Ectodermal cell (in vitro differentiated cells): ENCODE data around the gene TSHZ3.

Experiments used
- H3K27ac ChIP-seq: 2 replicates; pipeline ENCODE4 v1.7.0; 2013; ENCODE audit warnings: mild to moderate bottlenecking, low read depth, low read length; ENCODE audit not compliant: insufficient read depth, poor library complexity, severe bottlenecking
- H3K27me3 ChIP-seq: 2 replicates; pipeline ENCODE4 v1.7.0; 2013; ENCODE audit warnings: mild to moderate bottlenecking, low read length; ENCODE audit not compliant: insufficient read depth, control insufficient read depth, poor library complexity, severe bottlenecking
- H3K36me3 ChIP-seq: one replicate; pipeline ENCODE4 v1.7.0; 2013; ENCODE audit warnings: low read length; ENCODE audit not compliant: control insufficient read depth, insufficient read depth
- H3K4me1 ChIP-seq: one replicate; pipeline ENCODE4 v1.7.0; 2013; ENCODE audit warnings: low read length; ENCODE audit not compliant: control insufficient read depth, insufficient read depth
- H3K4me3 ChIP-seq: 2 replicates; pipeline ENCODE4 v1.7.0; 2013; ENCODE audit warnings: low read depth, low read length, control low read depth; ENCODE audit not compliant: insufficient read depth
- H3K9me3 ChIP-seq: 2 replicates; pipeline ENCODE4 v1.7.0; 2013; ENCODE audit warnings: mild to moderate bottlenecking, low read length, moderate library complexity; ENCODE audit not compliant: control insufficient read depth
- WGBS, 2 experiments: methylation state at CpG; one replicate each; pipeline ENCODE4 v1.1.7; 2013; ENCODE audit warnings: missing lambda C conversion rate in 2 of 2; 5-methylcytosine and 5-hydroxymethylcytosine counted together

Gene TSHZ3

DNA sequence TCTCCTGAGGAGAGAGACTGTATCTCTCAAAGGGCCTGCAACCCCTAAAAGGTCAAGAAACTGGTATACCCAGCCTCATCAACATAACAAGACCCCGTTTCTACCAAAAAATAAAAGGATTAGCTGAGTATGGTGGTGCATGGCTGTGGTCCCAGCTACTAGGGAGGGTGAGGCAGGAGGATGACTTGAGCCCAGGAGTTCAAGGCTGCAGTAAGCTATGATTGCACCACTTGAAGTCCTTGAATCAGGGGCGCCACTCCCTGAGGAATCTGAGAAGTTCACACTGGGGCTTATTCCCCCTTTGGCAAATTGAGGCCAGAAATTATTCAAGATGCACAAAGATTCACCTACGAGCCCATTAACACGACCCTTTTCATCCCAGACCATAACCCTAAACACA, 83.0 kb downstream of the TSHZ3 start:
- no peak overlapping the region for H3K4me3 ChIP-seq
- no peaks in the 10 kb centered on the region for H3K36me3 ChIP-seq
- no peak overlapping the region for H3K27ac ChIP-seq
- H3K4me1 ChIP-seq = no peaks in the 10 kb centered on the region
- H3K9me3 ChIP-seq = no peaks in the 10 kb centered on the region
- H3K27me3 ChIP-seq = no peaks in the 10 kb centered on the region
- WGBS, 2 experiments = 89 to 93% methylated on average over 4 of the region's 4 CpGs

DNA sequence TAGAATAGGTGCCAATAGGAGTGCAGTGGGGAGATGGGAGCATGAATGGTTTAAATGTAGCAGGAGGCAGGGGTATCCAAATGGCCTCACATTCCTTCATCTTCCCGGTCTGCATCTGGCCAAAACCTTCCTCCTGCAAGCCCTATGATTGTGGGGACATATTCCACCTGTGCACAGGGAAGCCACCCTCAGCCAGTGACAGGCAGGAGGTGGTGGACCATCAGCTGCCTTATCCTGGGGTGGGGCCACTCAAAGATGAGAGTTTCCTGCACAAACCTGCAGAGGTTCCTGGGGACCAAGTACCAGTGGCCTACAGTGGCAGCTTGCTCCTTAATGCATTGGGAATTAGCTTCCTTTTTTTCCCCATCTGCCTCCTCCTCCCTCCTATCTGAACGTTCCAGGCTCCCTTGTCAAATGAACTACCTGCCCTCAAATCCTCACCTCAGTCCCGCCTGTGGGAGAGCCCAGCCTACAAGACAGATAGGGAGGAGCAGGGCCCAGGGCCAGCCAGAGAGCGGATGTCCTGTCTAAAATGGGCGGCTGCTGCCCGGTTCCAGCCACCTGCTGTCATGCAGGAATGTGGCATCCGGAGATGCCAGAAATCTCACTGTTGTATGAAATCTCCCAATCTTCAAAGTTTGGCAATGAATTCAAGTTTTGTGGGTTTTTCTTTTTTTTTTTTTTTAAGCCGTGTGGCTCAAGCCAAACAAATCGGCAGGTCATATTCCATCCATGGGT, 85.0 kb downstream of the TSHZ3 start:
- H3K36me3 ChIP-seq = no peaks in the 10 kb centered on the region
- H3K27me3 ChIP-seq = no peaks in the 10 kb centered on the region
- H3K27ac ChIP-seq = no peak overlapping the region
- WGBS, 2 experiments = 88 to 90% methylated on average over 9 of the region's 9 CpGs
- no peak overlapping the region for H3K4me3 ChIP-seq
- H3K9me3 ChIP-seq = no peaks in the 10 kb centered on the region
- H3K4me1 ChIP-seq = no peaks in the 10 kb centered on the region

DNA sequence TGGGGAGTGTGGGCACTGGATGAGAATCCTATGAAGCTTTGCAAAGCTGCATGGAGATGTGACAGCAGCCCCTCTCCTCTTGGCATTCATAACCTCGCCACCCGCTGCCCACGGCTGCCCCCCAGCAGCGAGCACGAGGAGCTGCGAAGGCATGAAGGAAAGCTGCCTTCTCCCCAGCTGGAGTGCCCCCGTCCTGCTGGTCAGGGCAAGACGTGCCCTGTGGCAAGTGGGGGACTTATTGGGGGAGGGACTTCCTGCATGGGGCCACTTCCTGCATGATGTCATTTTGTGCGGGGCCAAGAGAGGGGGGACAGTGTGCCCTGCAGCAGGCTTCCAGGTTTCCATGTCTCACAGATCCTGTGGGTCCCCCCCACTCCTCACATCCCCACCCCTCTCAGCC, 85.9 kb downstream of the TSHZ3 start:
- Histone ChIP-seq H3K4me3 (no peak overlapping the region), H3K27ac (no peak overlapping the region), H3K4me1 (peaks cover under 1% of the 10 kb centered on the region), H3K36me3 (no peaks in the 10 kb centered on the region), H3K27me3 (no peaks in the 10 kb centered on the region), H3K9me3 (no peaks in the 10 kb centered on the region)
- WGBS, 2 experiments = 91% methylated on average over 9 of the region's 9 CpGs

DNA sequence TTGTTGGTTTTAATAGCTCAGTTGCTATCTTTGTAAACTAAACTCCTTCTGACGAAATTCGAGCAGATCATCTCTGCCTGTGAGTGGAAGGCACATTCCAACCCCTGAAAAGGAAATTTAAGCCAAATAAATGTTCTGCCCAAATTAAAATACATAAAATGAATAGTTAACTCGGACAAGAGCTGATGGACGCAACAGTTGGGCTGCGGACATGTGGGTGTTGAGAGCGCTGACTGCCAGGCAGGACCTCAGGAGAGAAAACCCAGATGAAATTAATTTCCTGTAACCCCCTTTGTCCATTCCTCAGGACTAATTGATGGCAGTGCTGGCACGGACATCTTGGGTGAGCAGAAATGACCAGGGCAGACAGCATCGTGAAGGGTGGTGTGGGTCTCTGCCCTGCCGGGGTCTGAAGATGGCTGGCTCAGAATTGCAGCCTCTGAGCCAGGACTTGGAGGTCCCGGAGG, 86.5 kb downstream of the TSHZ3 start:
- no peaks in the 10 kb centered on the region for H3K9me3 ChIP-seq
- no peaks in the 10 kb centered on the region for H3K36me3 ChIP-seq
- peaks cover 5% of the 10 kb centered on the region for H3K4me1 ChIP-seq
- no peaks in the 10 kb centered on the region for H3K27me3 ChIP-seq
- H3K27ac ChIP-seq = no peak overlapping the region
- no peak overlapping the region for H3K4me3 ChIP-seq
- WGBS, 2 experiments = 90 to 95% methylated on average over 10 of the region's 10 CpGs

DNA sequence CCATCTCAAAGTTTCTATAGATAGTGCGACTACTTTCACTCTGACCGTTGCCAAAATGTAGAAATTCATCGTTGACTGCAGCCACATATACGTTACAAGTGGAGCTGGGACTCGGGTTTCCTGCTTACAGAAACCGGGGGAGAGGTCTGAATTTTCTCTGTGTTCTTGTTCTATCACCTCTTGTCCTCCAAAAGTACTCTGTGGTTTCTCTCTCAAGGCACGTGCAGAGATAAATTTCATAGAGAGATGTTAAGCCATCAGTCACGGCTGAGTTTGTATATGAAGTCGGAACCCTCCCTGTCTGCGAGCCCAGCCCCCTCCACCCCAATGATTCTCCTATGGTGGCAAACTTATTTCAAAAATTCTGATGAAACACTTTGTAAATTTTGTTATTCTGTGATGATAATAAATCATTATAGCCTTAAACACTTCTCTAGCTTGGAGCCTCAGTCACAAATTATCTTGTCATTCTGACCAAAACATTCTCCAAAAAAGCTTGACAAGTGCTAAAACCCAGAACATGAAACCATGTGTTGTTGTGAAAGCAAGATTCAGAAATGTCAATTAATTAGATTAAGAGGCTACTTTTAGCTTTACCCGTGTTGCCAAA, 87.5 kb downstream of the TSHZ3 start:
- WGBS, 2 experiments = 90 to 92% methylated on average over 11 of the region's 11 CpGs
- no peaks in the 10 kb centered on the region for H3K36me3 ChIP-seq
- no peaks in the 10 kb centered on the region for H3K9me3 ChIP-seq
- peaks cover 5% of the 10 kb centered on the region for H3K4me1 ChIP-seq
- no peak overlapping the region for H3K4me3 ChIP-seq
- H3K27ac ChIP-seq = no peak overlapping the region
- H3K27me3 ChIP-seq = no peaks in the 10 kb centered on the region

DNA sequence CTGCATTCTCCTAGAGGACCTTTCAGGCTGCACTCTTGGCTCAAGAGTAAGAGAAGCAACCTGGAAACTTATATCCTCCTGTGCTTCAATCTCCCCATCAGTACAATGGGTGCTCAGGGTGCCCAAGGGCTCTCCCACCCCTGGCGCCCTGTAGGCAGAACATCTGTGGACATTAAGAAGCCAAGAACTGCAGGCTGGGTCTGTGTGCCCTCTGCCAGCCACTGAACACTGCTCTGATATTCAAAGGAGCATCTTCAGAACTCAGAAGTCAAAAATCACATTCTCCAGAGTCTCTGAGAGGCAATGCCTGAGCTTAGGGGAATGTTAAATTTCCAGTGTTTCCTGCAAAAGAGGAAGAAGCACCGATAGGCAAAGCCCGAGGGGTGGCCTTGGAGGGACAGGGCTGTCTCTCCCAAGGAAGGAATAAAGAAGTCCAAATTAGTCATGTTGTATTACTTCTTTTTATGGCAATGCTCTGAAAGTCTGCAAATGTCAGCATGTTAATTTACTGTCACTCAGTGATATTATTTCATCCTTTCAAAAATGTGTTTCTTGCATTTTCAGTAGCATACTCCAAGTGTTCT, 88.1 kb downstream of the TSHZ3 start:
- H3K36me3 ChIP-seq = no peaks in the 10 kb centered on the region
- H3K27me3 ChIP-seq = no peaks in the 10 kb centered on the region
- no peak overlapping the region for H3K4me3 ChIP-seq
- peaks cover 5% of the 10 kb centered on the region for H3K4me1 ChIP-seq
- H3K9me3 ChIP-seq = no peaks in the 10 kb centered on the region
- H3K27ac ChIP-seq = no peak overlapping the region
- 95 to 96% methylated on average over 3 of the region's 3 CpGs for WGBS, 2 experiments

DNA sequence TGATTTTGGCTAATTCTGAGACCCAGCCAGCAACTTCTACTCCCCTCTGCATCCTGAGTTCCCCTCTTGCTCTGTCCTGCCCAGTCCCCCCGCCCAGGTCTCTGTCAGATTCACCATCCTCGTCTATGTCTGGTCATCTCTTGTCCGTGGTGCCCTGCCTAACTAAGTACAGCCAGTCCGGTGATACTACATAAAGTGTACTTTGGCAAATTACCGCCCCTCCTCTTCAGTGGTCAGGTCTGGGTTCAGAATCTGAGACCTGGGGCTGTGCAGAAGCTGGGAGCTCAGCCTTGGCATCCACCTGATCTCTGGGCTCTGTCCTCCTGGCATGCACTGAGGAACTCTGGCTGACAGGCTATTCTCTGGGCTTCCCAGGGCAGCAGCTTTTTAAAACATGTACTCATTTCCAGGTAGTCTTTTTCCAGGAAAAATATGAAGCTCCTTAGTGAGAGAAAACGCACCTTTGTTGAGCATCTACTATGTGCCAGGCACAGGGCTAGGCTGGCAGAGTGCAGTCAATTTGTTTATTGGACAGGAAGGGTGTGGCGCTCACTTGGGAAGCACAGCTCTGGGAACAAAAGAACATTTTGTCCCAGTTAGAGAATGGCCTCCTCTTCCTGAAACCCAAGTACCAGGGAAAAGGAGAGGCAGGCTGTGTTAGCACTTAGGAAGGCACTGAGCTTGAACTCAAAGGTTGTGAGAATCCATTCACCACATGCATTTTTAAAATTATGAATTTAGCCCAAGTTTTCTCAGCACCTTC, 88.9 kb downstream of the TSHZ3 start:
- Histone ChIP-seq H3K4me1 (peaks cover 5% of the 10 kb centered on the region), H3K27me3 (no peaks in the 10 kb centered on the region)
- 94 to 95% methylated on average over 7 of the region's 7 CpGs for WGBS, 2 experiments

DNA sequence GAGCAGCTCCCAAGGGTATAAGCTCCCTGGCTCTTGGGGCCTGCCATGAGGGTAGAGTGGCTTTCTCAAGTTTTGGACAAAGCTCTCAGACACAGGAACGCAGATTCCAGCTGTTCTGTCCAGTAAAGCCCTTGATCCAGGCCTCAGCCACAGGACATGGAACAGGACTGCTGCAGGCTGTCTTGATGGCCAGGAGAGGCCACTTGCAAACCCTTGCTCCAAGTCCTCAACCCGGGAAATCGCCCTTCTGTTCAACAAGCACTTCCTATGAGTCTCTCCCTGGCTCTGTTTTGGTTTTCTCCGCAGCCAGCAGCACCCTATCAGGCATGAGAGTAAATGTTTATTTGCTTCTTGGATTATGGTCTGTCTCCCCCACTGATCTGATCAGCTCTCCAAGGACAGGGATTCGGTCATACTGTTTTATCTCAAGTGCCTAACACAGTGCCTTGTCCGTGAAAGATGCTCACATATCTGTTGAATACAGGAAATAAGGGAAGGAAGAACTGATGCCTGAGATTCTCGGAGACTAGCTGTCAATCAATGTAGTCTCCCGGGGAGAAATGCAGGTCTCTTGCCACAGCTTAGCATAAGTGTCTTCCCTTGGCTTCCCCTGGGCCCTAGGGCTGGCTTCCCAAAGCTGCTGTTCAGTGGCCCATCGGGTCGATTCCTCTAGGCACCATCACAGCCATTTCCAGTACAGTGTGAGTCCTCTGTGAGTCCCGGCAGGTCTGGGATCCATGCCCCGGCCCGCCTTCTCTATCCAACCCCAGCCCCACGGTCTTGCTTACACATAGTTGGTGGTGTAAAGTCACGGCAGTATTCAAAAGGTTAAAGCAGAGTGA, 90.8 kb downstream of the TSHZ3 start:
- 75% methylated on average over 15 of the region's 15 CpGs for WGBS, 2 experiments
- Histone ChIP-seq H3K4me3 (no peak overlapping the region), H3K36me3 (no peaks in the 10 kb centered on the region), H3K27ac (no peak overlapping the region), H3K9me3 (no peaks in the 10 kb centered on the region), H3K27me3 (no peaks in the 10 kb centered on the region), H3K4me1 (peaks cover 5% of the 10 kb centered on the region)

More for the DNA sequence above, 88.9 kb downstream of the TSHZ3 start:
- no peaks in the 10 kb centered on the region for H3K36me3 ChIP-seq
- no peak overlapping the region for H3K27ac ChIP-seq
- H3K9me3 ChIP-seq = no peaks in the 10 kb centered on the region
- H3K4me3 ChIP-seq = no peak overlapping the region

DNA sequence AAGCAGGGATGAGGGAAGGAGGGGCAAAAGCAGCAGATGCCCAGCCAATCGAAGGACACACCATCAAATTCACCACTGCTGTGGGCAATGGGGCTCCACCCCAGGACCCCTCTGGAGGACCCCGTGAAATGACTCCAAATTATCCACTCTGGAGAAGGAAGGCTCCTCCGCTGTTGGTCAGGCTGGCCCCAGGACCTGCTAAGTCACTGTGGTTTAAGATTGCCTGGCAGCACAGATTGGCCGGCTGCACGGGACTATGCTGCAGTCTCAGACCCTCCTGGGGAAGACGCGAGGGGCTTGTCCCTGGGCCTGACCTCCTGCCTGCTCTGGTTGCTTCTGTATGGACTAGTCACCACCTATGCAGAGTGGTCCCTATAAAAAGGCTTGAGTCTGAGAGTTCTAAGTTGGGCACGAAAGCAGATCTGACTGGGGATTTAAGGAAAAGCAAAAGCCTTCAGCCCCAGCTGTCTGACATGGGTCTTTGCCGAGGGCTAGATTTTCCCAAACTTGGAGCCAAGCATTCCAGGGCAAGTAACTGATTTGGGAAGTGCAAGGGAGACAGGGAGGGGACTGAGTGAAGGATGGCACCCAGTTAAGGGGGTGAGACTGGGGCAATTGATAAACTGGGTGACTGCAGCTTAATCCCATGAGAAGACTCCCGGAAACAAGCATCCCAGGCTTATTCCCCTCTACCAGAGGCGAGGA, 91.7 kb downstream of the TSHZ3 start:
- Histone ChIP-seq H3K4me3 (no peak overlapping the region), H3K9me3 (no peaks in the 10 kb centered on the region), H3K27me3 (no peaks in the 10 kb centered on the region), H3K36me3 (no peaks in the 10 kb centered on the region), H3K4me1 (peaks cover 5% of the 10 kb centered on the region), H3K27ac (no peak overlapping the region)
- WGBS, 2 experiments = 93 to 94% methylated on average over 11 of the region's 11 CpGs
